Motor neuron (in vitro differentiated cells): ENCODE measurements around the gene HS6ST1. TPM values are rescaled to one million over a fixed set of nuclear protein-coding genes. Genes with fewer than 3 reads are reported as not detected.
A peak's percentile ranks its signal among the peaks of the same experiment; 100 is the strongest.
"Not testable (repeated sequence)": the region's sequence is repeated elsewhere in the genome, so short reads cannot be mapped to it uniquely, and the experiment has no call there.

Experiments used
- ATAC-seq, 8 experiments: fragments of 200-7000 bp; cut with Tn5 transposase; replicated peaks in 6 of 8; 2 replicates each; pipeline ENCODE4 v1.8.0; 2021; ENCODE audit warnings: mild to moderate bottlenecking in 8 of 8, moderate library complexity in 8 of 8
- H3K27ac ChIP-seq, 2 donors: fragments of 250-450 bp; sonication (Bioruptor Pico); 2 replicates each; pipeline ENCODE4 v1.9.0; 2021; ENCODE audit warnings: antibody characterized with exemption in 2 of 2, mild to moderate bottlenecking in 2 of 2, moderate library complexity in 1 of 2
- H3K4me1 ChIP-seq, 2 donors: fragments of 250-450 bp; sonication (Bioruptor Pico); replicated peaks in 1 of 2; 2 replicates each; pipeline ENCODE4 v1.6.1; 2021; ENCODE audit warnings: antibody characterized with exemption in 2 of 2, mild to moderate bottlenecking in 2 of 2, moderate library complexity in 1 of 2
- H3K4me3 ChIP-seq, 5 donors: fragments of 250-450 bp; sonication (Bioruptor Pico); 2 replicates each; pipeline ENCODE4 v1.9.0; 2021; ENCODE audit warnings: antibody characterized with exemption in 5 of 5, mild to moderate bottlenecking in 5 of 5, moderate library complexity in 4 of 5
- WGBS, 10 experiments: fragments of 450-650 bp; shearing (Covaris generic); methylation state at CpG; one replicate each; pipeline ENCODE4 v1.0.0; 2022; 5-methylcytosine and 5-hydroxymethylcytosine counted together
- in situ Hi-C, 9 experiments: fragments of 400-800 bp; cut with MboI; loops; one replicate each; pipeline ENCODE4 v1.15.0; 2021; ENCODE audit warnings: low sequenced_read_pairs in 9 of 9, low pct_unique_long_range_greater_than_20kb in 2 of 9; ENCODE audit not compliant: unreplicated experiment in 9 of 9
- total RNA-seq, 8 experiments: library from RNA; unstranded; fragments of 300-600 nt; gene quantifications; 2 replicates each; pipeline versions ENCODE4 v1.2.3 to v1.2.4, GENCODE V29; 2022

The HS6ST1 gene
- total RNA-seq, 8 experiments from 2014 or later: 8.4 to 111 (median 54.1) TPM

- Histone ChIP-seq H3K4me1 (peaks cover 0 to 2% of the 10 kb centered on the region in 2 donors), H3K4me3 (no peak overlapping the region), H3K27ac (no peak overlapping the region)
- in situ Hi-C loops: no loop called here
- peak in 4 of 8 experiments; percentile 6 to 57 (median 16) for ATAC-seq
- 73 to 100% methylated on average over 1 to 2 of the region's 27 CpGs; no CpG with 5 or more reads in 8 of the 10 experiments for WGBS, 10 experiments
Observed at GRCh38 chr2:128269063-128269989, 49.3 kb downstream of the HS6ST1 start.

- H3K27ac ChIP-seq, H3K4me3 ChIP-seq, ATAC-seq: not testable (repeated sequence)
Observed at GRCh38 chr2:128268611-128269010, 50.1 kb downstream of the HS6ST1 start.

DNA sequence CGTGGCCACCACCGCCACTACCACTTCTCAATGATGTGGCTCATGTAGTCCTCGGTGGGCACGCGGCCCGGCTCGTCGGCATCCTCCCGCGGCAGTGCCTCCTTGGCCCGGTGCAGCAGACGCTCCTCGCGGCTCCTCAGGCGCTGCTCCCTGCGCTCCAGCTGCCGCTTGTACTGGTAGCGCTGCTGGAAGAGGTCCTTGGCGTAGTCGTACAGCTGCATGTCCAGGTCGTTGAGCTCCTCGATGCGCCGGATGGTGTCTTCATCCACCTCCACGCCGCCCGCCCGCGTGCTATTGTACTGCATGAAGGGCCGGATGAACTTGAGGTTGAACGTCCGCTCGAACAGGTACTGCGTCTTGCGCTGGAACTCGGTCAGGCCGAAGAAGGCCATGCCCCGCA is 50.5 kb downstream of the HS6ST1 start:
- H3K4me3 ChIP-seq, H3K27ac ChIP-seq, ATAC-seq, in situ Hi-C loops, H3K4me1 ChIP-seq: not testable (repeated sequence)
- no CpG with 5 or more reads among the region's 38 CpGs for WGBS, 10 experiments

More at GRCh38 chr2:128268611-128269010, 50.1 kb downstream of the HS6ST1 start:
- in situ Hi-C loops, H3K4me1 ChIP-seq: not testable (repeated sequence)
- WGBS, 10 experiments: 60 to 93% (median 83%) methylated on average over 1 to 2 of the region's 23 CpGs; no CpG with 5 or more reads in 7 of the 10 experiments

- in situ Hi-C loops, H3K4me1 ChIP-seq, H3K4me3 ChIP-seq, H3K27ac ChIP-seq: not testable (repeated sequence)
- peak in 1 of 8 experiments; percentile 12 for ATAC-seq
- WGBS, 10 experiments: no CpG with 5 or more reads among the region's 11 CpGs
Observed at GRCh38 chr2:128267649-128268048, 51.0 kb downstream of the HS6ST1 start.

- no CpG with 5 or more reads among the region's 9 CpGs for WGBS, 10 experiments
- peak in 1 of 8 experiments; percentile 31 for ATAC-seq
- H3K4me3 ChIP-seq, H3K27ac ChIP-seq, in situ Hi-C loops, H3K4me1 ChIP-seq: not testable (repeated sequence)
Observed at GRCh38 chr2:128267197-128267596, 51.5 kb downstream of the HS6ST1 start.

- ATAC-seq, H3K27ac ChIP-seq, in situ Hi-C loops, H3K4me1 ChIP-seq, H3K4me3 ChIP-seq: not testable (repeated sequence)
- no CpG with 5 or more reads among the region's 8 CpGs for WGBS, 10 experiments
Observed at GRCh38 chr2:128266463-128266862, 52.2 kb downstream of the HS6ST1 start.

DNA sequence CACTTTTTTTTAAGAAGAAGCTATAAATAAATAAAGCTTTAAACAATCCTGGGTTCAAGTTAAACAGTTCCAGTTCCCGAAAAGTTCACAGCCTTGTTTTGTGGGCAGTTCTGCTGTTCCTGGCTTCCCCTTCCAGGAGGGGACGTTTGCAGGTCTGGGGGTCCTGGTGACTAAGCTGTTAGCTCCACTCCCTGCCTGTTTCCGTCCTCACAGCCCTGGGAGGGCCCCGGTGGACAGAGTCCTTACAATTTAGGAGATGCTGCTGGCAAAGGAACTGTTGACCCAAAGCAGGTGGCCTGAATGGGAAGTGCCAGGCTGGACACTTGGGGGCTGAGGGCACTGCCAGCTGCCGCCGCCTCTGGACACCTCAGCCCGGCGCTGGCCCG is 53.1 kb downstream of the HS6ST1 start:
- ATAC-seq, in situ Hi-C loops, H3K4me3 ChIP-seq, H3K27ac ChIP-seq: not testable (repeated sequence)
- peaks cover 0 to 10% of the 10 kb centered on the region in 2 donors for H3K4me1 ChIP-seq
- 60% methylated on average over 1 of the region's 9 CpGs; no CpG with 5 or more reads in 9 of the 10 experiments for WGBS, 10 experiments

- peaks cover 0 to 10% of the 10 kb centered on the region in 2 donors for H3K4me1 ChIP-seq
- in situ Hi-C loops: no loop called here
- no peak overlapping the region for H3K4me3 ChIP-seq
- ATAC-seq: no peak
- WGBS, 10 experiments: 56 to 98% (median 88%) methylated on average over 4 to 12 of the region's 12 CpGs; no CpG with 5 or more reads in 1 of the 10 experiments
- no peak overlapping the region for H3K27ac ChIP-seq
Observed at GRCh38 chr2:128264881-128265607, 53.6 kb downstream of the HS6ST1 start.

DNA sequence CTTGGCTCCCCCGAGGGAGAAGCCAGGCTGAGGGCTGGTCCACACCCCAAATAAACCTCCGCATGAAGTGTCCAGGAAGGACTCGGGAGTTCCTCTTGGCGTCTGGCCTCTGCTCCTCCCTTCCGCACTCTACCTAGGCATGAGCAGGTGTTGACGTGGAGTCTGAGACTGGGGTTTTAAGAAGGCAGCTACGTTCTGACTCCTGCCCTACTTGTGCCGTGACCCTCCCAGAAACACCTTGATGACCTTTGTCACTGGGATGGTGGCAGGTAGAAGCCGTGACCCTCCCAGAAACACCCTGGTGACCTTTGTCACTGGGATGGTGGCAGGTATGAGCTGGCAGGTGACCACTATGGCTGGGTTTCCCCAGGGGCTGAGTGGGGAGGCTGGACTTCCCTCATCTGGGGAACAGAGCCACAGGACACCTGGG is 54.8 kb downstream of the HS6ST1 start:
- ATAC-seq: no peak
- peaks cover 0 to 10% of the 10 kb centered on the region in 2 donors for H3K4me1 ChIP-seq
- H3K4me3 ChIP-seq: no peak overlapping the region
- H3K27ac ChIP-seq: no peak overlapping the region
- in situ Hi-C loops: no loop called here
- WGBS, 10 experiments: 0 to 80% (median 50%) methylated on average over 1 of the region's 9 CpGs; no CpG with 5 or more reads in 7 of the 10 experiments

DNA sequence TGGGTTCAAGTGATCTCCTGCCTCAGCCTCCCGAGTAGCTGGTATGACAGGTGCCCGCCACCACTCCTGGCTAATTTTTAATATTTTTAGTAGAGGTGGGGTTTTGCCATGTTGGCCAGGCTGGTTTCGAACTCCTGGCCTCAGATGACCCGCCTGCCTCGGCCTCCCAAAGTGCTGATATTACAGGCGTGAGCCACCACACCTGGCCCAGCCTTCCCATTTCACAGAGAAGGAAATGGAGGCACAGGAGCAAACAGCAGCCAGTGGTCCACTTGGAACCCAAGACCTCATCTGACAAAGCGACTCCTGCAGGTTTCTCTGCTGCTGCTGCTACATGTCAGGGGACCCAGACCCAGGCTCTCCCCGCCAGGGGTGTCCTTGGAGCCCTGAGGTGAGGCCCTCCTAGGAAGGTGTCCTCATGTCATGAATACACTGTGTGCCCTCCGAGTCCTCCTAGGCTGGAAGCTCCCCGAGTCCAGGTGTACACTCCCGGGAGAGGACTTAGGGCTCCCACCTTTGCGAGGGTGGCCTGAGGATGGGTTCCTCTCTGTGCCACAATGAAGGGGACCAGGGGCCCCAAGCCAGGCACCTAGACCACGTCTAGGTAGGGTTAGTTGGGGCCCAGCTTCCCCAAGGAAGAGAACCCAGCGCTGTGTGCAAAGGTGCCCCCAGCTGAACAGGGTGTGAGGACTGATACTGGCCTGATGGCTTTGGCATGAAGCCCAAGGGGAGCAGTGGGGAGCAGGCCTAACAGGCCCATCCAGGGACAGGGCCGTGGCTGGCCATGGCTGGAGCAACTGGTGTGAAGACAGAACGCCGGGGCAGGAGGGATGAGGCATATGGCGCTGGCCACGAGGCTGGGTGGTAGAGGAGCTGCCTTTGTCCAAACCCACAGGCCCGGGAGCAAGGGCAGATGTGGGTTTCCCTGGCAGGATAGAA is 56.1 kb downstream of the HS6ST1 start:
- WGBS, 10 experiments: 60 to 100% (median 96%) methylated on average over 1 to 10 of the region's 20 CpGs; no CpG with 5 or more reads in 3 of the 10 experiments
- H3K4me1 ChIP-seq: peaks cover 0 to 10% of the 10 kb centered on the region in 2 donors
- in situ Hi-C loops: no loop called here
- H3K27ac ChIP-seq: no peak overlapping the region
- no peak overlapping the region for H3K4me3 ChIP-seq
- no peak for ATAC-seq

GRCh38 chr2:128261245-128262128 is 57.2 kb downstream of the HS6ST1 start:
- H3K4me3 ChIP-seq: no peak overlapping the region
- peak in 7 of 8 experiments; percentile 3 to 42 (median 10) for ATAC-seq
- peaks cover 0 to 10% of the 10 kb centered on the region in 2 donors for H3K4me1 ChIP-seq
- WGBS, 10 experiments: 50 to 100% (median 69%) methylated on average over 2 to 6 of the region's 26 CpGs; no CpG with 5 or more reads in 4 of the 10 experiments
- peak overlapping the region in 1 of 2 donors; percentile 40 for H3K27ac ChIP-seq
- in situ Hi-C loops: no loop called here
